Mesenteric fat pad (tissue), 1 donor: ENCODE results near the gene GNAZ. TPM values are rescaled to one million over a fixed set of nuclear protein-coding genes. Genes with fewer than 3 reads are reported as not detected.

Experiments
- DNase-seq: peaks from one replicate; pipeline ENCODE4 v3.0.0-alpha.2; 2020; ENCODE audit warnings: low spot score
- total RNA-seq: library from RNA; stranded (reverse); fragmentation: NEBNext Ultra II Directional; extraction: Animal tissue kit (Norgen Biotek cat#: 25700); gene quantifications from one replicate; pipeline ENCODE4 v1.2.1, GENCODE V29; 2021
- donor health status: DM: yes; HTN: yes; CAD: no.

Gene GNAZ
- total RNA-seq, 1 donor from 2014 or later, result 18.3 TPM

DNA sequence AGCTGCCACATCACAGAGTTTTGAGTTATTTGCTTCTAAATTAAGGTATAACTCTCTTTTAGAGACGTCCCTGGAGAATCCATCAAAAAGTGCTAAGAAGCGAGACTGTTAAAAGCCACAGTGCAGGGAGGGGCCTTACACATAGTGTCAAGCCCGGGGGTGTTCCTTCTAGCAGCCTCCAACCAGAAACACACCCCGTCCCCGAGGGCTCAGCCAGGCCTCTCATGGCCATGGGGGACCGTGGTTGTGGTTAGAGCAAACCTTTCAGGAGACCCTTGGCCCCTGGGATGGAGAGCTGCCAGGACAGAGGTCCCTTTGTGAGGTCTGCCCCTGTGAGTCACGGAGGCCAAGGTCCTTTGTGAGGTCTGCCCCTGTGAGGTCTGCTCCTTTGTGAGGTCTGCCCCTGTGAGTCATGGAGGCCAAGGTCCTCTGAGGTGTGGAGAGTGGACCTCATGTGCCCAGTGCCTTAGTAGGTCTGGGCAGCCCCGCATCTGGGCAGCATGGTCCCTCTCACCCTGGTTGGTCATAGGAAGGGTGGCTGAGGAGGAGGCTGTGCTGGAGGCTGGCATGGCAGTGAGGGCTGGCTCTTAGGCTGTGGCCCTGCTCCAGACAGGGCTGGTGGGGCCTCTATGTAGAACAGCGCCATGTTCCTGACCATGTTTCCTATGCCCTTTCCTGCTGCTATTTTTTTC, 5.4 kb downstream of the GNAZ start:
- DNase-seq, result no peak

DNA sequence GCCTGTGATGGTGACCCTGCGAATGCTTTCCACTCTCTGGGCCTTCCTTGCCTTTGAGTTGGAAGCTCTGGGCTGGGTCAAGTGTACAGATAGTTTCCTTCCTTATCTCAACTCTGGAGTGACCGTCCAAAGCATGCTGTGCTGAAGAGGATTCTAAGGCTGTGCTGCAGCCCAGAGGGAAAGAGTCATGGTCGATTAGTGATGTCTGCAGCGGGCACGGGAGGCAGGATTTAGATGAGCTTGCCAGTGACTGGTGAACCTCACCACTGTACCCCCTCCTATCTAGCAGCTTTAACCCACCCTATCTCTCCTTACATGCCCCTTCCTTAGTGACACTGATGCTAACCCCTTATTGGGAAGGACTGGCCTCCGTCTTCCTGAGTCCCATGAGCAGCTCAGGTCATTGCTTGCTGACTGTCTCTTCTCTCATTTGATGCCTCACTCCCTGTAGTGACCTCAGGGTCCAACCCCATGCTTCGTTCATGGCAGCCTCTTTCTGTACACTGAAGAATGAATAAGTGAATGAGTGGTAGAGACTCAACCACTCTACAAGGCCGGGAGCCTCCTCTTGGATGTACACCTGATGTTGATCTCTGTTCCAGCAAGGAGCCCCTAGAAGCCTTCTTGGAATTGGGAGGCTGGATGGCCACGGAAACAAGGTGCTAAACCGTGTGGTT, 6.7 kb downstream of the GNAZ start:
- no peak for DNase-seq

DNA sequence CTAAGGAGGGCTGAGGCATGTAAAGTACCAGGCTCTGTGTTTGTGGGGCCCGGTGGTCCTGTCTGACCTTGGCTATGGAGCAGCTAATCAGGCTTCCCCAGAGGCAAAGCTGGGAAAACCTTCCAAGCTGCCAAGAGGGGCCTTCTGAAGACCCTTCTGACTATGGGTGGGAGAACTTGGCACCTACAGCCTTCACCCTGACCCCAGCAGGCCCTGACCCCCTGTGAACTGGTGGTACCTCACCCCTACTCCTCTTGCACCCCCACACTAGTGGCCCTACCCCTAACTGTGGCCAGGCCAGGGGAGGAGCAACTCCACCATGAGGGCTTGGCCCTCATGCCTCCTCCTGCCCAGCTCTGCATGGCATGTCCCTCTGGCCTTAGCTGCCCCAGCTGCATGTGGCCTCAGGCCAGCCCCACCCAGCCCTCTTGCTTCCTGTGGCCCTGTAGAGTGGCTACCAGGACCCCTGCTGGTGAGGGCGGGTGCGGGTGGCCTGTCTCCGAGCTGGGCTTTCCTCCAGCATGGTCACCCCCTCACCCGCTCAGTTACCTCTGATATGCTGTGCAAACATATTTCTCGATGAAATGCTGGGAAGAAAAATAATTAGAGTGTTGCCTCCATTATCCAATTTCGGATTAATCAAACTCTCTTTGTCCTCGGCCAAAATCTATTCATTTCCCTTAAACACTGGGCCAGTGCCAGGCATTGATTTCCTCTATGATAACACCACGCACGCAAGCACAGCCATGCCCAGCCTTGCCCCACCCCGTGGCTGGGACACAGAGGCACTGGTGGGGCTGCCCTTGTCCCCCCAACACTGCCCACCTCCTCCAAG, 7.5 kb downstream of the GNAZ start:
- no peak for DNase-seq

- DNase-seq, result no peak
Observed at GRCh38 chr22:23078462-23078787, 8.1 kb downstream of the GNAZ start.

DNA sequence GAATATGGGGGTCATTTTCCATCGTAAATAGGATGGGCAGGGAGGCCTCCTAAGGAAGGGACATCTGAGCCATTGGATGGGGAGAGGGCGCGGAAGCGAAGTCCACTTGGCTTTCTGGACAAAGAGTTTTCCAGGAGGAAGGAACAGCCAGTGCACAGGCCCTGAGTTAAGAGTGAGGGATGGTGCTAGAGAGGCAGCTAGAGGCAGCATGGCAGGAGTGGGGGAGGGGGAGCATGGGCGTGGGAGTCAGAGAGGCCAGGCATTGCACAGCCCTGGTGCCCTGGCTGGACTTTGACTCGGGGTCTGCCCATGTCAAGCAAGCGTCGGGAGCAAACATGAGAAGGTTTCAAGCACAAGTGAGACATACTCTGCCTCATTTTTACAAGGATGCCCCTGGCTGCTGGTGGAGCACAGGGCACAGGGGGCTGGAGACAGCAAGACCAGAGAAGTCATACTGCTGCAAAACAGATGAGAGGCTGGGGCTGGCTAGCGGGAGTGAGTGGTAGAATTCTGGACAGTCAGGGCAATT, 9.0 kb downstream of the GNAZ start:
- DNase-seq, result no peak

- no peak for DNase-seq
Observed at GRCh38 chr22:23079814-23080521, 9.6 kb downstream of the GNAZ start.

DNA sequence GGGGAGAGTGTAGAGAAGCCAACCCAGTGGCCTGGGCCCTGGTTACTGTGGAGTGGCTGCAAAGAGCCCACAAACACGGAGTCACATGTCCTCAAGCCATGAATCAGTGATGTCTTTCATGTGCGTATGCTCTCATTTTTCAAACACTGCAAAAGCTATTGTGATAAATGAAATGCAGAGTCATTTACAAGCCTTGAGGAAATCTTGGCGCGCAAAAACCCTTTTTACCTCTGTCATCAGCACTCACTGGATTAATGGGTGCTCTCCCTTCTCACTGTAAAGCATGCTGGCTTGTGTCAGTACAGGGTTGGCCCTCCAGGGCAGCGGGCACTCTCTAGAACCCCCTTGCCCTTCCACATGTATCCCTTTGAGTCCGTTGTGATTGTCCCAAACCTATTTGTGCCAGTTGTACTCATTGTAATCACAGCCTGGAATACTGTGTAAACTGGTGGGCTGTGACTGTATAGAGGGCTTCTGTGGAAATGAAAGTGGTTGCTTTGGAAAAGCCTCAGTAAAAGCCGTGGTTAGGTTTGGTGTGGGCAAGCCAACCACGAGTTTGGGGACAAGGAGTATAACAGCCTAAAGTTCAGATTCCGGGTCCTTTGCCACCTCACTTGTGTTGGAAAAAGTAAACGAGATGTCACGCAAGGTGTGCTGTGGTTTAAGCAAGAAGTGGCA, 10.4 kb downstream of the GNAZ start:
- DNase-seq, result no peak

DNA sequence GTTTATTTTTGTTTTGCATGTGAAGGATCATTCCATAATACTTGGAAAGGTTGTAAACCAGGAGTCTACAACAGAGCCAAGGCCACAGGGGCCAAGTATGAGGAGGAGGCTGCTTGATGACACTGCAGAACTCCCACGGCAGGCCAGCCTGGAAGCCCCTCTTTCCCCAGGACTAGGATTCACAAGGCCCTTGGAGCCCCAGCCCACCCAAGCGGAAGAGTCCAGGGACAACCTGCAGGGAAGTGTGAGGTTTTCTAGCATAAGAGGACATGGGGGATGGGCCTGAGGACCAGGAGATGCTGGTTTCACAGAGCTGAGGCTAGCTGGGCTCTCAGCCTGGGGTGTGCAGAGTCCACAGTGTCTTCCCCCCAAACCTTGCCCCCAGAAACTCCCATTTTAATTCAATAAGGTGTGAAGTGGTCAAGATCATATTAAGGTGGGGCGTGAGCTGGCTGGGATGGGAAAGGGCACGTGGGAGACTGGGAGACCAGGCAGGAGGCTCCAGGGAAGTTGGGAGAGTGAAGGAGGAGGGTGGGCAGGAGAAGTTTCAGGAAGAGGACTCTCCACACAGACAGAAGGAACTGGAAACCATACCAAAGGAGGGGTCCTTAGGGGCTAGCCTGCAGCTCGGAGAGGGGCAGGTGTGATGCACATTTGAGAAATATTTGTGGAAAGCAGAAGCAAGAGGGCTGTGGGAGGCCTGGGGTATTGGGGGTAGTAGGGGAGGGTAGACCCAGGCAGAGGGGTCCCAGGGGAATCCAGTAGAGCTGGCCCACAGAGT, 12.4 kb downstream of the GNAZ start:
- no peak for DNase-seq

DNA sequence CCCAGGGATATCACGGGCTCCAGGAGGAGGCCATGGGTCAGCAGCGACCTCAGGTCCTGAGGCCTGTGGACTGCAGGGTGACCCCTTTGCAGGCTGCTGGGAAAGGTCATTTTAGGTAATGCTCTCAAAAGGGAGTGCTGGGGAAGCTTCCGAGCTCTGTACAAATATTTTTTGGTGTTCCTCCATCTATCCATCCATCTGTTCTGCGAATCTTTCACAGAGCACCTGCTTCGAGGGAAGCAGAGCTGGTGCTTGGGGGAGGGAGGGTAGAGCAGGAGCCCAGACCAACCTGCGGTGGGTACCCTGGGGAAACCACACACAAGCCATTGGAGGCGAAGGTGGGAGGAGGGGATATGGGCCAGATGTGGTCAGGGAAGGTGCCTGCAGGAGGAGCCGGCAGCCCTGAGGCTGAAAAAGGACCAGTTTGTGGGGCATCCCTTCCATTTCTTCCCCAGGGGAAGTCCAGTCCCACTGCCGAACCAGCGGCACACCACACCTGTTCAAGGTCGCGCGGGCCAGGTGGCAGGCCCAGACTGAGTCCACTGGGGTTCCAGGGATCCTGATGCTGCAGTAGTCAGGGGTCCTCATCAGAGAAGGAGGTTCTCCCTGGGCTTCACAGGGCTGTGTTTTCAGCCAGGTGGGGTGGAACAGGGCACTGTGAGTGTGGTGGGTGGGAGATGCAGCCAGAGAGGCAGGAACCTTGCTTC, 13.1 kb downstream of the GNAZ start:
- no peak for DNase-seq

DNA sequence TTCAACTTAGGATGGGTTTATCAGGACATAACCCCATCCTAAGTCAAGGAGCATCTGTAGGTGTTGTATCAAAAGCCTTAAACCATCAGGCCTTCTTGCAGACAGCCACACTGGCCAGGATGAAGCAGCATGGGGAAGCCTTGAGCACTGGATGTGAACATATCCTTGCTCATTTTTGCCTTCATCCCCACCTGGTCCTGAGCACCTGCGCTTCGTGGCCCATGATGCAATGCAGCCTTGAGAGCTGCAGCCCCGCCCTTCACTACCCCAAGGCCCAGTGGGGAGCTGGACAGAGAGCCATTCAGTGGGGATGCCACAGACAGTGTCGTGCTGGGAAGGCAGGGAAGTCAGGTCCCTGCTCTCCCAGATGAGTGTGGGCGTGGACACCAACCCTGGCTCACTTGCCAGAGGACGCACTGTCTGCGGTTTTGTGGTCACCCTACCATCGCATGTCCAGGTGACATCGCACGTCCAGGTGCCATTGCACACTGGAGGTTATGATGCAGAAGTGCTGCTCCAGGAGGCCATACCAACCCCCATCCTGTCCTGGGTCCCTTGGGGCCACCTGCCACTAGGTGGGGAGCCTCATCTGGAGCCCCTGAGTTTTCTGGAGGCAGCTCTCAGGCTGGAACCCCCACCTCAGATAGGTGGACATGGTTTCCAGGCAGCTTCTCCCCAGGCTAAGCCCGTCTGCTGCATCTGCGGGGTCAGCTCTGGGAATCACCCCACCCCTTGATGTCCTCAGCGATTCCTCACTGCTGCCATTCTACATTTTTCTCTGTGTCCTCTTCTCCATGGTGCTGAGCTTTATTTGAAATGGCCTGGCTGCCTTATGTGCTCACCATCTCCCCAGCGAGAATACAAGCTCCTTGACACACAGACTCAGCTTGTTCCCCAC, 14.4 kb downstream of the GNAZ start:
- DNase-seq, result no peak

GRCh38 chr22:23085351-23085671, 15.0 kb downstream of the GNAZ start:
- DNase-seq, result no peak

- DNase-seq, result no peak
Observed at GRCh38 chr22:23085785-23086184, 15.5 kb downstream of the GNAZ start.

- DNase-seq, result no peak
Observed at GRCh38 chr22:23086263-23086662, 15.9 kb downstream of the GNAZ start.

GRCh38 chr22:23086787-23087186, 16.5 kb downstream of the GNAZ start:
- no peak for DNase-seq

DNA sequence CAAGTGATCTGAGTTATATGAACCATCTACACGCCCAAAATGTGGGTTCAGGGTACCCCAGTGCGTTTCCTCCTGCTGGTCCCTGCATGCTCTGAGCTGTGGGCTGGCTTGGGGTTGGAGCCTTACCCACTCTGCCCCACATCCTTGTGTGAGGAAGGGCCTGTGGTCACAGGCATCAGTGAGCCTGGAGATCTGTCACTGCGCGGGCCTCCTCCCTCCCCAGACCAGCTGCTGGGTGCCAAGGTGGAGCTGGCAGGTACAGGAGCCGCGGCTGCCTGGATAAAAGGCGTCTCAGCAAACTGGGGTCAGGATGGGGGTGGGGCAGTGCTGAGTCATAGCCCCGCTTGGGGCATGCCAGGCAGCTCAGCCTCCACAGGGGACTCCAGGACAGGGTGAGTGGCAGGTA, 17.9 kb downstream of the GNAZ start:
- no peak for DNase-seq

DNA sequence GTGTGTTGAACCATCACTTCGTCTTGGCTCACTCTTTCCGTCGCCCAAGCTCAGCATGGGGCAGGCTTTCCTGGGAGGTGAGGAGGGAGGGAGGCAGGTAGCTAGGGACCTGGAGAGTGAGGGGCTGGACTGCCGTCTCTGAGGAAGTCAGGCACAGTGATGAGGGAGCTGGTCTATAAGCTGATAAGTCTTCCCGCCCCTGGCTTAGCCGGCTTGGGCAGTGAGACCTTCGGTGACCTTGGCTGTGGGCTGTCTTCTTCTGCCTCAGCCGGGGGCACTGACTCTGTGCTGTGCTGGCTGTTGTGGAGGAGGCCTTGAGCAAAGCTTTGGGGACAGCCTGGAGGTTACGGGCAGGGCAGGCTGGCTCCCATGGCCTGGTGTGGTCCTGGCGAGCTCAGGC, 18.7 kb downstream of the GNAZ start:
- DNase-seq, result no peak

GRCh38 chr22:23089633-23090456, 19.5 kb downstream of the GNAZ start:
- no peak for DNase-seq

DNA sequence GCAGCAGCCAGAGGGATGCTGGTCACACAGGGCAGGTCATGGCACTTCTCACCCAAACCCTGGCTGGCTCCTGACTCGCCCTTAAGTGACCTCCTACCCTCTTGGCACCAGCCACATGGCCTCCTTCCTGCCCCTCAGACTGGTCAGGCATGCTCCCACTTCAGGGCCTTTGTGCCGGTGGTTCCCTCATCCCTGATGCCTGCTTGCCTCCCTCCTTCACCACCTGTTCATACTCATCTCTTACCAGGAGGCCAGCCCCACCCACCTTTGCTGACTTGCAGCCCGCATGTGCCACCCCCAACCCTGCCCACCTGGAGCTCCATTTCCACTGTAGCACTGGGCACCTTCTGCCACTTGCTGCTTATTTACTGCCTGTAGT, 20.1 kb downstream of the GNAZ start:
- no peak for DNase-seq
